ENCODE data around the gene PAFAH1B1.

The PAFAH1B1 gene

GRCh38 chr17:2612630-2613029 is 19.2 kb downstream of the PAFAH1B1 start:
- H3K23ac ChIP-seq (ENCODE audit: low read length in 2 of 2) = peak overlapping the region in 1 of 2 experiments; percentile 72
- DNase-seq = no peak

DNA sequence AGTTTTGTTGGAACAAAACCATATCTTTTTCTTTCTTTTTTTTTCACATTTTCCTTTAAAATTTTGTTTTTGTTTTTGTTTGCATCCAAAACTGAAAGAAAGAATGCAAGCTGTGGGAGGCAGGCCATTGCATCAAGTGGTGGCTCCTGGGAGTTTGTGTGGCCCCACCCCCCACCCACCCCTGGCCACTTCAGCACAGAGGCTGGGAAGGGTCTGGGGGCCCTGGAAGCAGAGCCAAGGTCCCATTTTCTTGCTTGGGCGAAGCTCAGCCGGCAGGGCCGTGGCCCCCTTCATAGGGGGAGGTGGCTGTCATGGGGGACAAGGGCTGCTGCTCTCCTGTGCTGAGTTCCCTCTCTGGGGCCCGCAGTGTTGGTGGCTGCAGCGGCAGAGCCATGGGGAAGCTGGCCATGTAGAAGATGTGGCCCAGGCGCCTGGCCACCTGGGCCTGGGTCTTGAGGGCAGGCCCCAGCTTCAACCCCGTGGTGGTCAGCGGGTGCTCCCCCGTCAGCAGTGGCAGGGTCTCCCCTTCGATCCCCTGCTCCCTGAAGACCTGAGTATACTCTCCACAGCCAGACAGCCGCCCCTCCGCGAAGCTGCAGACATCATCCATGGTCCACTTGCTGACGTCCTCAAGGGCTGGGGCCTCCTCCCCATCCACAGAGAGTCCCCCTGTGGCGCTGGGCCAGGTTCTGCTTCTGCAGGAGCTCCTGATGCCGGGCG is 19.8 kb downstream of the PAFAH1B1 start:
- H3K27ac ChIP-seq (ENCODE audit: low read length, poor library complexity, severe bottlenecking) = no peak overlapping the region
- H3K9me3 ChIP-seq (ENCODE audit: control insufficient read depth, low read length) = no peaks in the 10 kb centered on the region
- H3K23ac ChIP-seq (ENCODE audit: low read length in 2 of 2) = no peak overlapping the region
- H3K4me2 ChIP-seq (ENCODE audit: low read length, poor library complexity, severe bottlenecking) = no peak overlapping the region
- H3K36me3 ChIP-seq (ENCODE audit: control insufficient read depth in 1 of 2, insufficient read depth in 2 of 2, low read depth in 1 of 2, low read length in 2 of 2) = peaks cover 8 to 10% of the 10 kb centered on the region in 2 experiments
- WGBS = 98% methylated on average over 17 of the region's 17 CpGs
- H3K14ac ChIP-seq (ENCODE audit: low read length in 2 of 2) = no peak overlapping the region
- H4K91ac ChIP-seq (ENCODE audit: low read length) = no peak overlapping the region
- H3K79me1 ChIP-seq (replicated peaks; ENCODE audit: low read length, poor library complexity, severe bottlenecking) = no peaks in the 10 kb centered on the region
- H2BK12ac ChIP-seq (ENCODE audit: low read length in 2 of 2) = peak overlapping the region in 1 of 2 experiments; percentile 18
- no peak overlapping the region for H2AFZ ChIP-seq (ENCODE audit: low read depth, low read length)
- H3K4me1 ChIP-seq (ENCODE audit: control insufficient read depth, insufficient read depth, low read depth, low read length) = peaks cover 12% of the 10 kb centered on the region
- no peak overlapping the region for H2BK5ac ChIP-seq (ENCODE audit: low read depth, low read length, poor library complexity, severe bottlenecking)
- H4K8ac ChIP-seq (ENCODE audit: low read length) = no peak overlapping the region
- no peaks in the 10 kb centered on the region for H3K27me3 ChIP-seq (ENCODE audit: control insufficient read depth in 1 of 2, insufficient read depth in 1 of 2, low read length in 2 of 2)
- no peak overlapping the region for H2BK120ac ChIP-seq (ENCODE audit: low read depth, low read length)
- H3K9ac ChIP-seq (ENCODE audit: low read length) = no peak overlapping the region
- H2BK15ac ChIP-seq (ENCODE audit: low read depth, poor library complexity, severe bottlenecking) = no peak overlapping the region
- H3K4me3 ChIP-seq (ENCODE audit: insufficient read depth in 1 of 2, low read depth in 1 of 2, low read length in 2 of 2) = no peak overlapping the region
- no peak overlapping the region for H2AK5ac ChIP-seq (ENCODE audit: low read length, severe bottlenecking)
- no peak for DNase-seq
- H3K18ac ChIP-seq (ENCODE audit: low read depth in 1 of 2, low read length in 2 of 2) = no peak overlapping the region
- H3K4ac ChIP-seq (ENCODE audit: low read depth in 1 of 2, low read length in 2 of 2) = no peak overlapping the region

More at GRCh38 chr17:2612630-2613029, 19.2 kb downstream of the PAFAH1B1 start:
- Histone ChIP-seq H3K36me3 (ENCODE audit: control insufficient read depth in 1 of 2, insufficient read depth in 2 of 2, low read depth in 1 of 2, low read length in 2 of 2) (peaks cover 8 to 10% of the 10 kb centered on the region in 2 experiments), H2BK120ac (ENCODE audit: low read depth, low read length) (no peak overlapping the region), H3K9ac (ENCODE audit: low read length) (no peak overlapping the region), H3K18ac (ENCODE audit: low read depth in 1 of 2, low read length in 2 of 2) (no peak overlapping the region), H2BK15ac (ENCODE audit: low read depth, poor library complexity, severe bottlenecking) (no peak overlapping the region), H3K79me1 (replicated peaks; ENCODE audit: low read length, poor library complexity, severe bottlenecking) (no peaks in the 10 kb centered on the region), H3K27me3 (ENCODE audit: control insufficient read depth in 1 of 2, insufficient read depth in 1 of 2, low read length in 2 of 2) (no peaks in the 10 kb centered on the region), H2BK5ac (ENCODE audit: low read depth, low read length, poor library complexity, severe bottlenecking) (no peak overlapping the region), H4K91ac (ENCODE audit: low read length) (no peak overlapping the region), H3K4me1 (ENCODE audit: control insufficient read depth, insufficient read depth, low read depth, low read length) (peaks cover 12% of the 10 kb centered on the region), H4K8ac (ENCODE audit: low read length) (no peak overlapping the region), H2AFZ (ENCODE audit: low read depth, low read length) (no peak overlapping the region), H3K14ac (ENCODE audit: low read length in 2 of 2) (no peak overlapping the region), H2BK12ac (ENCODE audit: low read length in 2 of 2) (no peak overlapping the region), H3K9me3 (ENCODE audit: control insufficient read depth, low read length) (no peaks in the 10 kb centered on the region), H2AK5ac (ENCODE audit: low read length, severe bottlenecking) (no peak overlapping the region), H3K4me3 (ENCODE audit: insufficient read depth in 1 of 2, low read depth in 1 of 2, low read length in 2 of 2) (no peak overlapping the region), H3K4ac (ENCODE audit: low read depth in 1 of 2, low read length in 2 of 2) (no peak overlapping the region), H3K27ac (ENCODE audit: low read length, poor library complexity, severe bottlenecking) (no peak overlapping the region), H3K4me2 (ENCODE audit: low read length, poor library complexity, severe bottlenecking) (no peak overlapping the region)
- 96% methylated on average over 5 of the region's 7 CpGs for WGBS

GRCh38 chr17:2615882-2616281 is 22.4 kb downstream of the PAFAH1B1 start:
- H3K4me3 ChIP-seq (ENCODE audit: insufficient read depth in 1 of 2, low read depth in 1 of 2, low read length in 2 of 2) = no peak overlapping the region
- no peak overlapping the region for H3K4me2 ChIP-seq (ENCODE audit: low read length, poor library complexity, severe bottlenecking)
- H2BK15ac ChIP-seq (ENCODE audit: low read depth, poor library complexity, severe bottlenecking) = no peak overlapping the region
- no peak overlapping the region for H3K18ac ChIP-seq (ENCODE audit: low read depth in 1 of 2, low read length in 2 of 2)
- H2BK12ac ChIP-seq (ENCODE audit: low read length in 2 of 2) = no peak overlapping the region
- H2AK5ac ChIP-seq (ENCODE audit: low read length, severe bottlenecking) = no peak overlapping the region
- no peak overlapping the region for H3K23ac ChIP-seq (ENCODE audit: low read length in 2 of 2)
- H2AFZ ChIP-seq (ENCODE audit: low read depth, low read length) = no peak overlapping the region
- no peaks in the 10 kb centered on the region for H3K9me3 ChIP-seq (ENCODE audit: control insufficient read depth, low read length)
- H4K8ac ChIP-seq (ENCODE audit: low read length) = no peak overlapping the region
- no peak overlapping the region for H2BK5ac ChIP-seq (ENCODE audit: low read depth, low read length, poor library complexity, severe bottlenecking)
- no peak overlapping the region for H3K4ac ChIP-seq (ENCODE audit: low read depth in 1 of 2, low read length in 2 of 2)
- H2BK120ac ChIP-seq (ENCODE audit: low read depth, low read length) = no peak overlapping the region
- H3K27ac ChIP-seq (ENCODE audit: low read length, poor library complexity, severe bottlenecking) = no peak overlapping the region
- H3K14ac ChIP-seq (ENCODE audit: low read length in 2 of 2) = no peak overlapping the region
- no peak for DNase-seq
- H3K27me3 ChIP-seq (ENCODE audit: control insufficient read depth in 1 of 2, insufficient read depth in 1 of 2, low read length in 2 of 2) = no peaks in the 10 kb centered on the region
- H3K9ac ChIP-seq (ENCODE audit: low read length) = no peak overlapping the region
- no peaks in the 10 kb centered on the region for H3K79me1 ChIP-seq (replicated peaks; ENCODE audit: low read length, poor library complexity, severe bottlenecking)
- WGBS = 100% methylated on average over 1 of the region's 4 CpGs
- no peak overlapping the region for H4K91ac ChIP-seq (ENCODE audit: low read length)
- peaks cover 8 to 10% of the 10 kb centered on the region in 2 experiments for H3K36me3 ChIP-seq (ENCODE audit: control insufficient read depth in 1 of 2, insufficient read depth in 2 of 2, low read depth in 1 of 2, low read length in 2 of 2)
- peaks cover 13% of the 10 kb centered on the region for H3K4me1 ChIP-seq (ENCODE audit: control insufficient read depth, insufficient read depth, low read depth, low read length)

DNA sequence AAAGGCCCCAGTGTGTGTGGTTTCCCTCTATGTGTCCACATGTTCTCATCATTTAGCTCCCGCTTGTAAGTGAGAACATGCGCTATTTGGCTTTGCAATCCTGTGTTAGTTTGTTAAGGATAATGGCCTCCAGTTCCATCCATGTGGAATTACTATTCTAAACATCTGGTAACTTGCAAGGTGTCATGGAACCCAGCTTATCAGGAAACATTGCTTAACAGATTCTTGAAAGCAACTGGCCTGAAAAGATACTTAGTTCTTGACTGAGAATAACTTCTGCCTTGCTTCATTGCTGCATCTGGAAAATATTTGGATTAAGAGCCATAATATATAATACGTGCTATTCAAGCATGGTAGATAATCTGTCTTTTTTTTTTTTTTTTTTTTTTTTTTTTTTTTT is 27.8 kb downstream of the PAFAH1B1 start:
- H3K36me3 ChIP-seq (ENCODE audit: control insufficient read depth in 1 of 2, insufficient read depth in 2 of 2, low read depth in 1 of 2, low read length in 2 of 2) = peaks cover 0 to 8% of the 10 kb centered on the region in 2 experiments
- H2BK12ac ChIP-seq (ENCODE audit: low read length in 2 of 2) = no peak overlapping the region
- H3K23ac ChIP-seq (ENCODE audit: low read length in 2 of 2) = no peak overlapping the region

More for the DNA sequence above, 27.8 kb downstream of the PAFAH1B1 start:
- H3K4ac ChIP-seq (ENCODE audit: low read depth in 1 of 2, low read length in 2 of 2) = no peak overlapping the region
- no peak overlapping the region for H4K91ac ChIP-seq (ENCODE audit: low read length)
- peaks cover 3% of the 10 kb centered on the region for H3K4me1 ChIP-seq (ENCODE audit: control insufficient read depth, insufficient read depth, low read depth, low read length)
- no peak overlapping the region for H3K4me3 ChIP-seq (ENCODE audit: insufficient read depth in 1 of 2, low read depth in 1 of 2, low read length in 2 of 2)
- no peak overlapping the region for H3K18ac ChIP-seq (ENCODE audit: low read depth in 1 of 2, low read length in 2 of 2)
- H2BK120ac ChIP-seq (ENCODE audit: low read depth, low read length) = no peak overlapping the region
- H2AK5ac ChIP-seq (ENCODE audit: low read length, severe bottlenecking) = no peak overlapping the region
- no peaks in the 10 kb centered on the region for H3K79me1 ChIP-seq (replicated peaks; ENCODE audit: low read length, poor library complexity, severe bottlenecking)
- no peak overlapping the region for H3K14ac ChIP-seq (ENCODE audit: low read length in 2 of 2)
- H2AFZ ChIP-seq (ENCODE audit: low read depth, low read length) = no peak overlapping the region
- no peak overlapping the region for H3K4me2 ChIP-seq (ENCODE audit: low read length, poor library complexity, severe bottlenecking)
- H3K9ac ChIP-seq (ENCODE audit: low read length) = no peak overlapping the region
- no peak overlapping the region for H2BK15ac ChIP-seq (ENCODE audit: low read depth, poor library complexity, severe bottlenecking)
- no peaks in the 10 kb centered on the region for H3K9me3 ChIP-seq (ENCODE audit: control insufficient read depth, low read length)
- H3K27ac ChIP-seq (ENCODE audit: low read length, poor library complexity, severe bottlenecking) = no peak overlapping the region
- H2BK5ac ChIP-seq (ENCODE audit: low read depth, low read length, poor library complexity, severe bottlenecking) = no peak overlapping the region
- H4K8ac ChIP-seq (ENCODE audit: low read length) = no peak overlapping the region
- WGBS = 100% methylated on average over 3 of the region's 3 CpGs
- H3K27me3 ChIP-seq (ENCODE audit: control insufficient read depth in 1 of 2, insufficient read depth in 1 of 2, low read length in 2 of 2) = no peaks in the 10 kb centered on the region
- DNase-seq = peak; percentile 17

Data from mesenchymal stem cell (in vitro differentiated cells and primary cell).